Non-pigmented ciliary epithelial cell (primary cell): ENCODE results near the gene CSNK2A2.

Experiments used
- DNase-seq: peaks from one replicate; pipeline ENCODE4 v3.0.0-alpha.2; 2010; ENCODE audit warnings: low read depth

The CSNK2A2 gene

DNA sequence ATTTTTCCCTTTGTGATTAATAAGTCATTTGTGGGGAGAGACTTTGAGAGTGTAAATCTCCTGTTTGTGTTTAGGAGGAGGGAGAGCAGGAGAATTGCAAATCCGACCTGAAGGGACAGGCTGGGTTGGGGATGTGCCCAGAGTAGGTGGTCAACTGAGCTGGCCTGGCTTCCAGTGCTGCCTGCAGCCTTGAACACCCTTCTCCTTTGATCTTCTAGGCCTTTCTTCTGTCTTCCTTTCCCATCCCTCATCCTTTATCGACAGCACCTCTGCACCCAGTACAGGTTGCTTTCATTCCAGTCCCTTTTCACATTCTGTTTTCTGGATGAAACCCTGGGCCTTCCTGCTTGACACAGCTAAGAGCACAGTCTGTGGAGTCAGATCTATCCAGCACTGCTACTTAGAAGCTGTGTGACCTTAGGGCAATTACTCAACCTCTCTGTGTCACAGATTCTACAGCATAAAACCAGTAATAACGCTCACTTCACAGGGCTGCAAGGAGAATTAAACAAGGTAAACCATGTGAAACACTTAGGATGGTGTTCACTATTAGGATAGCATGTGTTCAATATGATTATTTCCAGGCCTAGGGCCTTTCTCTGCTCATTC lies 1.0 kb upstream of the CSNK2A2 start:
- DNase-seq, result no peak

DNA sequence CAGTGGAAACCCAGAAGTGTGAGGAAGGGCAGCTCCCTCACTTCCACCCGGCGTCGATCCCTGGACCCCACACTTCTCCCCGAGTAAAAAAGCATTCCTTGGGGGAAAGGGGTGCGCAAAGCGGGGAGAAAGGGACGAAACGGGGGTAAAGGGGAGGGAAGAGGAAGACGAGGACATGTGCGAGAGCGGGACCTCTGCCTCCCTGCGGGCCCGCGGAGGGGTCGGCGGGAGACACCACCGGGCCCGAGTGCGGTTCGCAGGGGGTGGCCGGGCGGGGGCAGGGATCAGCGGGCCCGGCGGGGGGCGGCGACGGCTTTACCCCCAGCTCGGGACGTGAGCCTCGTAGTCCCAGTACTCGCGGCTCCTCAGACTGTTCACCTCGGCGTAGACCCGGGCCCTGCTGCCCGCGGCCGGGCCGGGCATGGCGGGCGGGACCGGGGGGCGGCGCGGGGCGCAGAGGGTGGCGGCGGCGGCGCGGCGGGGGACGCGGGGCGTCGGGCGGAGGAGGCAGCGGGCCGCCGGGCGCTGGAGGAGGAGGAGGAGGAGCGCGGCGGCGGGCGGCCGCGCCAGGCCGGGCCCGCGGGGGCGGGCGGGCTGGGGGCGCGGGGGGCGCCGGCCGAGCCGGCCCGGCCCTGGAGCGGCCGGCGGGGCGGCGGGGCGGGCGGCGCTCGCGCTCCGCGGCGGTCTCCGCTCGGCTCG lies 443 bp downstream of the CSNK2A2 start:
- no peak for DNase-seq

- no peak for DNase-seq
Observed at GRCh38 chr16:58196898-58197313, 1.0 kb downstream of the CSNK2A2 start.

GRCh38 chr16:58195771-58196170 lies 2.1 kb downstream of the CSNK2A2 start:
- no peak for DNase-seq

DNA sequence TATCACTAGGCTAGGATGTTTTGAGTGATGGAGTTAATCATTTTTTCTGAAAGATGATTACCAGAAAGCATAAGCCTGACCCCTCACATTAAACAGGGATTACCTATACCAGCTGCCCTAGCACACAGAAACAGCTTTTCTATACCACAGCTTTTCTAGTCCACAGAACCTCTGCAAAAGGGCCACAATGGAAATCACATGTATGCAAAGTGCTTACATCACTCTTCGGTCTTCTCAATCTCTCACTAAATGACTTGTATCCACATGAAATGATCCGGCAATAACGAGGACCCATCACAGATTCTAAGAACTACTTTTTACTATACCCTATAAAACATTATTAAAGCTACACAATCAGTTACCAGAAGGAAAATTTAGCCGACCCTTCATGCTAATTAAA lies 2.6 kb downstream of the CSNK2A2 start:
- DNase-seq, result no peak

DNA sequence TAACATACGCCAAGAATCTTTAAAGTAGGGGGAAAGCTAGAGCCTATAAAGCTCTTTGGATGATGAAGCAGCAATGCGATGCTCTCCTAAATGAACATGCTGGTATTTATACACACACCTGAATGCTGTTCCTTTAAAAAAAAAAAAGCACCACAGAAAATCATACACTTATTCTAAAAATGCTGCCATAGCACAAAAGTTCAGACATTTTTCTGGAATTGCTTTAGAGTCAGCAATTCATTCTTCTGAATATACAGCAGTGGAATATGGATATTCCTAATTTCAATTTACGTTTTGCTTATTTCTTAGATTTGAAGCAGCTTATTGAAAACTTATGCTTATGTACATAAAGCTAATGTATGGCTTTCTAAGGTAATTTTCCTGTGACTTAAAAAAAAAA lies 3.1 kb downstream of the CSNK2A2 start:
- DNase-seq, result no peak

GRCh38 chr16:58187665-58188421 lies 10.1 kb downstream of the CSNK2A2 start:
- DNase-seq, result no peak

- DNase-seq, result no peak
Observed at GRCh38 chr16:58187092-58187491, 10.8 kb downstream of the CSNK2A2 start.

DNA sequence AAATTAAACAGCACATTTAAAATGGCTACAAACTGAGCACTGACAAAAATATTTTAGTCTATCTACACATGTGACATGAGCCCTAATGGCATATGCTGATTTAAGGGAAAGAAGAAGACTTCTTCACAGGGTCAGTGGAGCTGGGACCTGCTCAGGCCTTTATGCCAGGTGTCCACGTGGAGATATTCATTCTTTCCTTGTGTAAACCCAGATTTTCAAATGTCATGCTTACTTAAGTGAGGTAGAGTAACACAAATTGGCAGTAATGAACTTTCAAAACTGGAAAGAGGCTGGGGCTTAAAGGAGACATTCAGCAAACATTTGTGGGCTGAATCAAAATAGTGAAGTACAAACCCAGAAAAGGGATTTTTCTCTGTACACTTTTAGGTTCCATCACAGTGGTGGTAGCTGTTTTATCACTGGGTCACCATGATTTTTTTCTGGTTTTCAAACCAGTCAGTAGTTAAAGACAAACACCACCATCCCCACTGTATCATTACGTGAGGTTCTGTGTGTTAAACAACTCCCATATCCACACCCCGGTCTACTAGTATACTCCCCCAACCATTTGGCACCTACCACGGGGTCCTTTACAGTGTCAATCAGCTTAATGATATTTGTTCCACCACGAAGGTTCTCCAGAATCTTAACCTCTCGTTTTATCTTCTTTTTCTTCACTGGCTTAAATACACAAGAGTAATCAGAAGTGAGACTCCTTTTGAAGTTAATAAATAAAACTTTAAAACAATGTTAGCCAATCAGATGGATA lies 11.5 kb downstream of the CSNK2A2 start:
- DNase-seq, result no peak

DNA sequence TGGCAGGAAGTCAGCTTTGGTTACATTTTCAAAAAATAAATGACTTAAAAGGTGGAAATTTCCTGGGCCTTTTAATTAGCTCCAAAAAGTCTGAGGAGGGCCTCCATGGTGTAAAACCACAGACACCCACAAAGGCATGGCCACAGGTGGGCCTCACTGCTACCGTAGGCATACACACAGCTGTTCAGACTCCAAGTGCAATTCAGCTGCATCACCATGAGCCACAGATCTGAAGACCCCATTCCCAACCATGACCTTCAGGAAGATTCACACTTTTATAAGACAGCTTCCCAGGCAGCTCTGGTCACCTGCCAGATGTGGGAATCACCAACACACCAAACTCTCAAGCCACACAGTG lies 20.6 kb downstream of the CSNK2A2 start:
- DNase-seq, result no peak

DNA sequence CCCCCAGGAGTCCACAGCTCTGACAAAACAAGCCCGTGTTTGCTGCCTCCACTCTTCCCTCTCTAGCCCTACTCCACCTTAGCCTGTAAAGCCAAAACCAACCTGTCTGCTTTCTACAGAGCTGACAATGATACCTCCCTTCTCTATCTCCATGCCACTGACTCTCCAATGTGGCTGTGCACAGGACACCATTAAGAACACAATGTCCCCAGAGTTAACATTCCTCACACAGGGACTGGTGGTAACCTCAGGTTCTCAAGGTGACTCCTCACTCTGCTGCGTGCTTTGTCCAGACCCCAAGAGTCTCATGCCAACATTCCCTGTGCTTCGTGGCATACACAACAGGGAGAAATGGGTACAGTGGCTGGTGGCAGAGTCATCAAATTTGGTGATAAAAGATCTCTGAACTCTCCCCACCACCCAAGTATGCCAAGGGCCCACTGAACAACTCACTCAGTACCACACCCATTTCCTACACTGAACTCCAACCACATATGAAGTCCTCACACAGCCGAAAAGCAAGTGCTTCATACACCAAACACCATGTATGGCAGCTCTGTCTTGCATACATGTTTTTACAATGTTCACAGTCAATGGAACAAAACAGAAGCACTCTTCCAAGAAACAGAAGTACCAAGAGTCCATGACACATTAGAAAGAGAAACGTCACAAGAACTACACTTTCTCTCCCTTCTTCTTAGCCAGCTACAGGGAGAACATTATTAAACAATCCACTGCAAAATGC lies 21.1 kb downstream of the CSNK2A2 start:
- DNase-seq, result no peak

GRCh38 chr16:58170223-58170622 lies 27.7 kb downstream of the CSNK2A2 start:
- DNase-seq, result no peak

- no peak for DNase-seq
Observed at GRCh38 chr16:58160855-58161254, 37.1 kb downstream of the CSNK2A2 start.

GRCh38 chr16:58158725-58159124 lies 39.2 kb downstream of the CSNK2A2 start:
- no peak for DNase-seq

GRCh38 chr16:58157951-58158540 lies 39.9 kb downstream of the CSNK2A2 start:
- no peak for DNase-seq

- no peak for DNase-seq
Observed at GRCh38 chr16:58157239-58157638, 40.7 kb downstream of the CSNK2A2 start.

GRCh38 chr16:58155839-58156238 lies 42.1 kb downstream of the CSNK2A2 start:
- DNase-seq, result no peak

GRCh38 chr16:58154345-58154744 lies 43.6 kb downstream of the CSNK2A2 start:
- no peak for DNase-seq

- DNase-seq, result no peak
Observed at GRCh38 chr16:58152246-58152868, 45.5 kb downstream of the CSNK2A2 start.

- no peak for DNase-seq
Observed at GRCh38 chr16:58148526-58148925, 49.4 kb downstream of the CSNK2A2 start.

DNA sequence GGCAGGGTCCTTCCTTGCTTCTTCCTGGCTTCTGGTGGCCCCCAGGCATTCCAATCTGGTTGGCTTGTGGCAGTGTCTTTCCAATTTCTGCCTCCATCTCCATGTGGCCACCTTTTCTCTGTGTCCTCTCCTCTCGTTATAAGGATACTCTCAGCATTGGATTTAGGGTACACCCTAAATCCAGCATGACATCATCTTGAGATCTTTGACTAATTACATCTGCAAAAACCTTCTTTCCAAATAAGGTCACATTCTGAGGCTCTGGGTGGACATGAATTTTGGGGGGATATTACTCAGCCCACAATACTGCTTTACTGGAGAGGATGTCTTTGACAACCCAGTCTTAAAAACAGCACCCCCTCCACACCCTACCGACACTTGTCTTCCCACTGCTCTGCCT lies 49.8 kb downstream of the CSNK2A2 start:
- no peak for DNase-seq
